RWPE1 (cell line): Measurements from ENCODE around the gene NTN1.

Experiments used
- CTCF ChIA-PET: fragments of 350-600 bp; sonication (Branson Sonifier 250); formaldehyde crosslinking; extraction: SDS; loops from one replicate; lab custom pipeline; 2021; lab: Yijun Ruan, JAX
- POLR2A ChIA-PET: fragments of 400-600 bp; formaldehyde crosslinking; extraction: SDS; loops from one replicate; lab custom pipeline; 2020; ENCODE audit warnings: antibody characterized with exemption; ENCODE audit not compliant: low non-redundant PET; lab: Yijun Ruan, JAX
- DNase-seq: peaks from one replicate; pipeline ENCODE4 v3.0.0; 2012; ENCODE audit warnings: low spot score
- H3K27ac ChIP-seq: fragments of 450-650 bp; 2 replicates; pipeline ENCODE4 v1.5.1; 2017
- TF ChIP-seq, protein P1 (sequence below): fragments of 450-650 bp; conservative IDR thresholded peaks from 2 replicates; pipeline ENCODE4 v1.5.1; 2017; ENCODE audit warnings: low read depth, mild to moderate bottlenecking

NTN1 gene

GRCh38 chr17:9174779-9175574 is 153.7 kb downstream of the NTN1 start:
- POLR2A ChIA-PET = no interaction called here
- TF ChIP-seq, protein P1, sequence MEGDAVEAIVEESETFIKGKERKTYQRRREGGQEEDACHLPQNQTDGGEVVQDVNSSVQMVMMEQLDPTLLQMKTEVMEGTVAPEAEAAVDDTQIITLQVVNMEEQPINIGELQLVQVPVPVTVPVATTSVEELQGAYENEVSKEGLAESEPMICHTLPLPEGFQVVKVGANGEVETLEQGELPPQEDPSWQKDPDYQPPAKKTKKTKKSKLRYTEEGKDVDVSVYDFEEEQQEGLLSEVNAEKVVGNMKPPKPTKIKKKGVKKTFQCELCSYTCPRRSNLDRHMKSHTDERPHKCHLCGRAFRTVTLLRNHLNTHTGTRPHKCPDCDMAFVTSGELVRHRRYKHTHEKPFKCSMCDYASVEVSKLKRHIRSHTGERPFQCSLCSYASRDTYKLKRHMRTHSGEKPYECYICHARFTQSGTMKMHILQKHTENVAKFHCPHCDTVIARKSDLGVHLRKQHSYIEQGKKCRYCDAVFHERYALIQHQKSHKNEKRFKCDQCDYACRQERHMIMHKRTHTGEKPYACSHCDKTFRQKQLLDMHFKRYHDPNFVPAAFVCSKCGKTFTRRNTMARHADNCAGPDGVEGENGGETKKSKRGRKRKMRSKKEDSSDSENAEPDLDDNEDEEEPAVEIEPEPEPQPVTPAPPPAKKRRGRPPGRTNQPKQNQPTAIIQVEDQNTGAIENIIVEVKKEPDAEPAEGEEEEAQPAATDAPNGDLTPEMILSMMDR = no peak

DNA sequence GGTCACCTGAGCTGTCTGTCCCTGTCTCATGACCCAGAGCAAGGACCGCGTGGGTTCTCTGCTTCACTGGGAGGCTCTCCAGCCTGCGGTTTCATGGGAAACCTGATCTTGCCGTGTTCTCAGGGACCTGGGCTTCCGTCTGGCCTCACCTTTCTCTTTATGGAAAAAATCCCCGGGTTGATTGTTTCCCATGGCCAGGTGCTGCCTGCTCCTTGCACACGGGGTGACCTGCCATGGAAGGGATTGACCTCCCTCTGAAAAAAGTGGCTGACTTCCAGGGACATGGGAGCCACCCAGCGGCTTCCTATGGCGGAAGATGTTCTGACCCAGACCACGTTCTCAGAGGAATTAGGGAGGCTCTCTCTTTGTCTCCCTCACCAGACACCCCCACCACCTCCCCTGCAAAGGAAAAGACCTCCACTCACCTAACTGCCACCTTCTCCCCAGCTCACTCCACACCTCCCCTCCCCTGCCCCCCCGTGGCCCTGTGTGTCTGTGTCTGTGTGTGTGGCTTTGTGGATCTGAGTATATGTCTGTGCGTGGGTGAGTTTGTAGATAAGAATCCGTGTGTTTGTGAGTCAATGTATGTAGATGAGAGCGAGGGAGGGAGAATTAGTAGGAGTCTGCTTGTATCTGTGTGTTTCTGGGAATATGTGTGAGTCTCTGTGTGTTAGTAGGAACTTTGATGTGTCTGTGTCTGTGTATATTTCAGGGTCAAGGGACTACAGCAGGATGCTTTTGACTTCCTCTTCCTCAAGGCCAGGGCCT is 154.6 kb downstream of the NTN1 start:
- TF ChIP-seq, protein P1 = no peak
- DNase-seq = no peak
- no peak overlapping the region for H3K27ac ChIP-seq
- ChIA-PET POLR2A (no interaction called here), CTCF (no interaction called here)

More at GRCh38 chr17:9174779-9175574, 153.7 kb downstream of the NTN1 start:
- no peak overlapping the region for H3K27ac ChIP-seq
- no peak for DNase-seq
- CTCF ChIA-PET = no interaction called here

DNA sequence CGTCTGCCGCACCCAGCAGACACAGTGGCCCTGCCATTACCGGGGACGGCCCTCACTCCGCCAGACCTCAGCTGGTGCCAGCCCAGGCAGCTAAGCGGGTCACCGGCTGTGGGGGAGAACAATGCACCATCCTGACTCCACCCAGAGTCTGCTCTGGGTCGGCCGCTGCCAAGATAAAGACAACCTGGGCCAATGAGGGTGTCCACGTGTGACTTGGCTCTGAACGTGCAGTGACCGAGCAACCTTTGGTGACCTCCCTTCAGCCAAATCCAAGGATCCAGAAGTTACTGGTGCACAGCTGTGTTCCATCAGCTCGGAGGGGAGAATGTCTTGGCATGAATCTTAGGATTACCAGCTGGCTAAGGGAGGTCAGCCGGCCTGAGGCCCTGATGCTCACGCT is 155.9 kb downstream of the NTN1 start:
- H3K27ac ChIP-seq = no peak overlapping the region
- no peak for DNase-seq
- POLR2A ChIA-PET = no interaction called here
- TF ChIP-seq, protein P1 = no peak
- CTCF ChIA-PET = no interaction called here

DNA sequence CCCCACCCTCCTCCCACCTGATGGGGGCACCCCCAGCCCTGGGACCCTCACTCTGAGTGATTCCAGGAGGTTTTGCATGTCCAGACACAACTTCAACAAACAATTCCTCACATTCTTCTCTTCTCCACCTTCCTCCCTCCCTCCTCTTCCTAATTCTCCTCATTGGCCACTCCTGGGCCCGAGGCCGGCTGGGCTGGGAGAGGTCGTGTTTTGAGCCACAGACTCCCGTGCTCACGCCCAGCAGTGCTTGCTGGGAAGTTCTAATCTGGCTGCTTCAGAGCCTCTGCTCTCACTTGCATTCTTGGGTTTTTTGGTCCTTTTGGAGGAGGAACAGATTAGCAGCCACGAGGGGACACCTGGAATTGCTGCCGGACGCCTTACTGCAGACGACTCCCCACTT is 157.0 kb downstream of the NTN1 start:
- no peak overlapping the region for H3K27ac ChIP-seq
- CTCF ChIA-PET = no interaction called here

GRCh38 chr17:9179602-9180001 is 158.3 kb downstream of the NTN1 start:
- TF ChIP-seq, protein P1 = no peak
- ChIA-PET CTCF (no interaction called here), POLR2A (no interaction called here)
- DNase-seq = no peak
- no peak overlapping the region for H3K27ac ChIP-seq

More for the DNA sequence above, 157.0 kb downstream of the NTN1 start:
- no peak for DNase-seq
- POLR2A ChIA-PET = no interaction called here
- TF ChIP-seq, protein P1 = no peak

GRCh38 chr17:9181640-9182039 is 160.3 kb downstream of the NTN1 start:
- DNase-seq = no peak
- no peak overlapping the region for H3K27ac ChIP-seq
- POLR2A ChIA-PET = no interaction called here
- TF ChIP-seq, protein P1 = no peak
- CTCF ChIA-PET = interaction anchor here (0.6 kb wide), 1 partner anchor 141 kb away, joined by 3 read pairs; no protein-coding TSS in a partner anchor
